Adrenal gland (tissue), 12 donors: ENCODE results near the gene PNMA5. TPM values are rescaled to one million over a fixed set of nuclear protein-coding genes. Genes with fewer than 3 reads are reported as not detected.

Source experiments
- DNase-seq, 7 donors: peaks; one replicate each; pipeline ENCODE4 v3.0.0-alpha.2; 2019 to 2020
- H3K27ac ChIP-seq, 5 donors: fragments of 200-600 bp; sonication (generic) in 4 of 5; 1 replicate in 3 of 5; 2 replicates in 2 of 5; pipeline versions ENCODE4 v1.5.1 to v1.8.0; 2016 to 2020; ENCODE audit warnings: mild to moderate bottlenecking in 1 of 5
- H3K27me3 ChIP-seq: fragments of 200-600 bp; 2 replicates; pipeline ENCODE4 v1.8.0; 2021
- H3K36me3 ChIP-seq, 2 donors: fragments of 200-600 bp; replicated peaks in 1 of 2; 1 replicate in 1 of 2; 2 replicates in 1 of 2; pipeline versions ENCODE4 v1.5.1 to v1.8.0; 2018 to 2022
- H3K4me1 ChIP-seq, 2 donors: fragments of 200-600 bp; replicated peaks in 1 of 2; 1 replicate in 1 of 2; 2 replicates in 1 of 2; pipeline versions ENCODE4 v1.5.1 to v1.8.0; 2018 to 2021
- H3K4me3 ChIP-seq, 4 donors: fragments of 200-600 bp; sonication (generic) in 3 of 4; one replicate each; pipeline ENCODE4 v1.5.1; 2016 to 2018
- H3K9me3 ChIP-seq, 3 donors: fragments of 200-600 bp; sonication (generic) in 1 of 3; replicated peaks in 1 of 3; 1 replicate in 2 of 3; 2 replicates in 1 of 3; pipeline versions ENCODE4 v1.5.1 to v1.8.0; 2016 to 2021
- POLR2A ChIP-seq, 2 donors: fragments of 450-650 bp; IDR thresholded peaks; one replicate each; pipeline ENCODE4 v1.6.1; 2017; ENCODE audit warnings: antibody characterized with exemption in 2 of 2, mild to moderate bottlenecking in 2 of 2, moderate library complexity in 1 of 2
- WGBS, 4 donors: extraction: QIAGEN DNeasy Blood & Tissue Kit in 2 of 4; methylation state at CpG; one replicate each; pipeline versions ENCODE4 v1.1.5 to v1.1.7; 2013 to 2017; 5-methylcytosine and 5-hydroxymethylcytosine counted together
- intact Hi-C, 2 donors: fragments of 100-400 bp; cut with DNase I; formaldehyde crosslinking; loops; one replicate each; pipeline versions ENCODE4 v1.14.1 to v1.15.0; 2022 to 2023
- polyA plus RNA-seq, 3 donors: library from polyadenylated mRNA; stranded (reverse); fragments of 200-250 nt in 2 of 3; fragments of 350-450 nt in 1 of 3; fragmentation: Illumina TruSeq in 1 of 3; extraction: RNeasy Lipid Tissue Mini Kit (QIAGEN cat#74804) in 1 of 3; gene quantifications; one replicate each; pipeline ENCODE4 v1.2.3, GENCODE V29; 2013 to 2014
- total RNA-seq, 9 donors: library from RNA; depleted of rRNA in 4 of 9; stranded (reverse); fragments of >200 nt in 4 of 9; fragments of 120-200 nt in 1 of 9; fragmentation: NEBNext Ultra II Directional in 1 of 9; extraction: Animal tissue kit (Norgen Biotek cat#: 25700) in 1 of 9; gene quantifications; one replicate each; pipeline versions ENCODE4 v1.1.0 to v1.2.4, GENCODE V29; 2013 to 2023
- TF ChIP-seq, protein P1 (sequence below), 6 experiments: fragments of 450-650 bp in 4 of 6; fragments of 200-600 bp in 2 of 6; sonication (generic) in 1 of 6; IDR thresholded peaks; 1 replicate in 5 of 6; 2 replicates in 1 of 6; pipeline versions ENCODE4 v1.5.1 to v1.8.0; 2016 to 2021; ENCODE audit warnings: antibody characterized with exemption in 6 of 6, mild to moderate bottlenecking in 2 of 6, moderate library complexity in 1 of 6
- donor health status: healthy with polysubstance abuse.
- donor health status: Bipolar disorder and iron deficiency.
- donor health status: DM: yes; HTN: yes; CAD: no.
- donor health status: DM: no; HTN: no; CAD: no.
- donor health status: DM: no; HTN: no; CAD: no.
- donor health status: DM: yes; HTN: yes; CAD: no.

The PNMA5 gene
- total and polyA plus RNA-seq, 12 donors, result 0.07 to 0.16 TPM; not detected in 10

DNA sequence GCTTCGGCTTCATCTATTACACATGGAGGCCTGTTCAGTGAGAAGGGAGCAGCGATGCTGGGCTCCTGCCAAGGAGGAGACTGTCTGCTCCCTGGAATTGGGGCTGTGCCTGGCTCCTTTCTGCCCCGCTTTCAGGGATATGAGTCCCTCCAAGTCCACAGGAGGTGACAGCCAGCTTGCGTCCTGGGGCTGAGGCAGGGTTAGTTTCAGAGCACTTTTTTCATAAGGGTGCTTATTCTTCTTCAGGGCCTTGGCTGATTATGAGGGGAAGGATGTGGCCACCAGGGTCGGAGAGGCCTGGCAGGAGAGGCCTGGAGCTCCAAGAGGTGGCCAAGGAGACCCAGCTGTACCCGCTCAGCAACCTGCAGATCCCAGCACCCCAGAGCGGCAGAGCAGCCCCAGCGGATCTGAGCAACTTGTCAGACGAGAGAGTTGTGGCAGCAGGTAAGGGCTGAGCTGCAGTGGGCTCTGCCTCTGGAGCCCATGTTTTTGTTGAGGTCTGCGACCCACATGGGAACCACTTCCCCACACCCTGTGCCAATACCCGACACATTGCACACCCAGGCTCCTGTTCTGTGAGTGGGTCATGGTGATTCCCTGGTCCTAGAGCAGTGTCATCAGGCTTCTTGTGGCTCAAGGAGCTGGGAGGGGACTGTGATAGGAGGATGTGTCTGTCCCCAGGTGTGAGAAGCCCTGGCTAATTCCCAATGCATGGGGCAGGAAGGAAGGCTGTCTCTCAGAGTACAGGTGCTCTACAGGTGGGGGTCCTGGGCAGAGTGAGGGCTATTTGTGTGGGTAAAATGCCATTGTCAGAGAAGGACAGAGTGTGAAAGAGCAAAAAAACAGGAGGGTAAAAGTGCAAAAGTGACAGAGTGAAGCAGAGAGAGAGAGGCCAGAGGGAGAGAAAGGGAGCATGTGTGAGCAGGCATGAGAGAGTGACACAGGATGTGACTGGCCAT, 48.6 kb downstream of the PNMA5 start:
- H3K4me1 ChIP-seq, result no peaks in the 10 kb centered on the region
- no peaks in the 10 kb centered on the region for H3K36me3 ChIP-seq
- DNase-seq, result peak in 1 of 7 donors; percentile 2
- no peak for TF ChIP-seq POLR2A (IDR thresholded peaks at IDR 0.05)
- TF ChIP-seq, protein P1, sequence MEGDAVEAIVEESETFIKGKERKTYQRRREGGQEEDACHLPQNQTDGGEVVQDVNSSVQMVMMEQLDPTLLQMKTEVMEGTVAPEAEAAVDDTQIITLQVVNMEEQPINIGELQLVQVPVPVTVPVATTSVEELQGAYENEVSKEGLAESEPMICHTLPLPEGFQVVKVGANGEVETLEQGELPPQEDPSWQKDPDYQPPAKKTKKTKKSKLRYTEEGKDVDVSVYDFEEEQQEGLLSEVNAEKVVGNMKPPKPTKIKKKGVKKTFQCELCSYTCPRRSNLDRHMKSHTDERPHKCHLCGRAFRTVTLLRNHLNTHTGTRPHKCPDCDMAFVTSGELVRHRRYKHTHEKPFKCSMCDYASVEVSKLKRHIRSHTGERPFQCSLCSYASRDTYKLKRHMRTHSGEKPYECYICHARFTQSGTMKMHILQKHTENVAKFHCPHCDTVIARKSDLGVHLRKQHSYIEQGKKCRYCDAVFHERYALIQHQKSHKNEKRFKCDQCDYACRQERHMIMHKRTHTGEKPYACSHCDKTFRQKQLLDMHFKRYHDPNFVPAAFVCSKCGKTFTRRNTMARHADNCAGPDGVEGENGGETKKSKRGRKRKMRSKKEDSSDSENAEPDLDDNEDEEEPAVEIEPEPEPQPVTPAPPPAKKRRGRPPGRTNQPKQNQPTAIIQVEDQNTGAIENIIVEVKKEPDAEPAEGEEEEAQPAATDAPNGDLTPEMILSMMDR (IDR thresholded peaks at IDR 0.05), result no peak
- 80 to 96% (median 86%) methylated on average over 1 to 11 of the region's 11 CpGs for WGBS, 4 donors
- intact Hi-C loops, result no loop called here
- H3K9me3 ChIP-seq, result no peaks in the 10 kb centered on the region
- H3K27me3 ChIP-seq, result no peaks in the 10 kb centered on the region
- no peak overlapping the region for H3K27ac ChIP-seq
- H3K4me3 ChIP-seq, result no peak overlapping the region

DNA sequence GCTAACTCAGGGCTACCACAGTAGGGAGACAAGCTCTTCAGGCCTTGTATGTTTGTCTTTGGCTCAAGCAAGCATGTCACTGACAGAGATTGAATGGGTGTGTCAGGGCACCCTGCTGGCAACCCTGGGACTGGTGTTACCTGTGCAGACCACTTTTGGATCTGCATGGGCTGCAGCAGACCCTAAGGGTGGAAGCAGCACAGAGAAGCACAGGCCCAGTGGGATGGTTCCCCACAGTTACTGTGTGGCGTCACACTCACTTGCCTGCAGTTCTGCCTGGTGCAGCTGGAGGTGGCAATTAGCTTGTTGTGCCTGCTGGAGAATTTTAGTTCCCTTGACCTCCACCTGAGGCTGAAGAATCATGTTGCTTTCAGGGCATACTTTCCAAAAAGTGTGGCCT, 50.1 kb downstream of the PNMA5 start:
- intact Hi-C loops, result no loop called here
- WGBS, 4 donors, result 85 to 100% methylated on average over 1 of the region's 1 CpG; no CpG with 5 or more reads in 2 of the 4 donors

DNA sequence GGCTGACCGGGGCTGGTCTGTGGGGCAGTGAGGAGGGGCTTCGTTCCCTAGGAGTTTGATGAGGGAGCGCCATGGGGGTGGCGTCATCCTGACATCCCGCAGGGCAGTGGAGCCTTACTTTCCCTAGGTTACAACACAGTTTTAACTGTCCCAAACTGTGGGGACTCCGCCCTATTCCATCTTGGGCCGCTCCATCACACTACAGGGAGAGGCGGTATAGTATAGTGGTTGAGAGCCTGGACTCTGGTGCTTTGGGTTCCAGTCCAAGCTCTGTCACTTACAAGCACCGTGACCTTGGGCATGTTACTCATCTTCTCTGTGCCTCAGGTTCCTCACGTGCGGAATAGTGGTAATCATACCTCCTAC, 51.9 kb downstream of the PNMA5 start:
- intact Hi-C loops, result no loop called here
- TF ChIP-seq, protein P1 (IDR thresholded peaks at IDR 0.05), result no peak
- no peak for TF ChIP-seq POLR2A (IDR thresholded peaks at IDR 0.05)
- H3K27ac ChIP-seq, result peak overlapping the region in 4 of 5 donors; percentile 54 to 86 (median 78)
- 38 to 63% (median 50%) methylated on average over 7 to 11 of the region's 11 CpGs; no CpG with 5 or more reads in 1 of the 4 donors for WGBS, 4 donors
- H3K36me3 ChIP-seq, result no peaks in the 10 kb centered on the region
- no peaks in the 10 kb centered on the region for H3K4me1 ChIP-seq
- no peaks in the 10 kb centered on the region for H3K9me3 ChIP-seq
- H3K4me3 ChIP-seq, result peak overlapping the region in 3 of 4 donors; percentile 28 to 59 (median 32)
- no peaks in the 10 kb centered on the region for H3K27me3 ChIP-seq
- peak in 4 of 7 donors; percentile 25 to 58 (median 37) for DNase-seq

More for the DNA sequence above, 50.1 kb downstream of the PNMA5 start:
- no peak overlapping the region for H3K4me3 ChIP-seq
- H3K9me3 ChIP-seq, result no peaks in the 10 kb centered on the region
- no peak overlapping the region for H3K27ac ChIP-seq
- peak in 2 of 7 donors; percentile 4 to 5 for DNase-seq
- TF ChIP-seq, protein P1 (IDR thresholded peaks at IDR 0.05), result no peak
- TF ChIP-seq POLR2A (IDR thresholded peaks at IDR 0.05), result no peak
- no peaks in the 10 kb centered on the region for H3K36me3 ChIP-seq
- H3K27me3 ChIP-seq, result no peaks in the 10 kb centered on the region
- no peaks in the 10 kb centered on the region for H3K4me1 ChIP-seq

DNA sequence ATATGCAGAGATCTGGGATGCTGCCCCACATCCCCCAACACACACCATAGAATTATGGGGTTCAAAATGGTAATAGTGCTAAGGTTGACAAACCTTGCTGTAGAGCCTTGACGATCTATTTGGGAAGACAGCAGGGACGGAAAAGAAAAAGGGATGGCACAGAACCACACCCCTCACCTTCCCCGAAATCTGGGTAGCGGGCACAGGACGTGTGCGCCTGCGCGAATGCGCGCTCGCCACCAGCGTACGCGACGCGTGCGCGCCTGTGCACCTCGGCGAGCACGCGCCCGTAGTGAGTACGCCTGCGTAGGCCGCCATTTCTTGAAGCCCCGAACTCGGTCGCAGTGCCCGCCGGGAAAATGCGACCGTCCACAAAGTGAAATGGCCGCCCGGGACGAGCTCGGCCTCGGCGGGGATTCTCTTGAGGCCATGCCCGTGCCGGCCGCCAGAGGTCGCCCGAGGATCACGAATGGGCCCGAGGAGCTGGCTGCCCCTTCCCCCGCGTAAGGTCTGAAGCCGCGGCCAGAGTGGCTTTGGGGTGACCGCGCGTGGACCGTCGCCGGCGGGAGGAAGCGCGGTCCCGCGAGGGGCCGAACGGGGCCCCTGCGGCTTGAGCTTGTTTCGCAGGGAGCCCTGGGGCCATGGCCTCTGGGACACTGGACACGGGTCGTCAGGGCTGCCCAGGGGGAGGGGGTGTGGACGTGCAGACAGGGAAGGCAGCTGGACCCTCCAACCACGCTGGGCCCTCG, 52.4 kb downstream of the PNMA5 start:
- 0 to 42% (median 31%) methylated on average over 33 to 70 of the region's 70 CpGs; no CpG with 5 or more reads in 1 of the 4 donors for WGBS, 4 donors
- H3K4me1 ChIP-seq, result no peaks in the 10 kb centered on the region
- intact Hi-C loops, result no loop called here

More for the DNA sequence above, 52.4 kb downstream of the PNMA5 start:
- DNase-seq, result peak; percentile 88 to 96 (median 91)
- H3K4me3 ChIP-seq, result peak overlapping the region in 3 of 4 donors; percentile 28 to 59 (median 32)
- no peaks in the 10 kb centered on the region for H3K9me3 ChIP-seq
- TF ChIP-seq, protein P1 (IDR thresholded peaks at IDR 0.05), result peak; percentile 46 to 94 (median 77)
- TF ChIP-seq POLR2A (IDR thresholded peaks at IDR 0.05), result peak; percentile 24 to 44
- no peaks in the 10 kb centered on the region for H3K27me3 ChIP-seq
- peak overlapping the region in 4 of 5 donors; percentile 54 to 86 (median 78) for H3K27ac ChIP-seq
- no peaks in the 10 kb centered on the region for H3K36me3 ChIP-seq
